Esophagus squamous epithelium (tissue), 4 donors: ENCODE results near the gene SF3A2.

Experiments used
- POLR2A ChIP-seq, 4 donors: fragments of 450-650 bp; IDR thresholded peaks; one replicate each; pipeline ENCODE4 v1.6.1; 2017; ENCODE audit warnings: antibody characterized with exemption in 4 of 4, mild to moderate bottlenecking in 4 of 4, moderate library complexity in 3 of 4
- TF ChIP-seq, protein P1 (sequence below), 6 experiments: fragments of 450-650 bp in 4 of 6; fragments of 200-600 bp in 2 of 6; sonication (generic) in 2 of 6; IDR thresholded peaks; one replicate each; pipeline ENCODE4 v1.5.1; 2016 to 2019; ENCODE audit warnings: antibody characterized with exemption in 6 of 6, mild to moderate bottlenecking in 4 of 6, moderate library complexity in 4 of 6

DNA sequence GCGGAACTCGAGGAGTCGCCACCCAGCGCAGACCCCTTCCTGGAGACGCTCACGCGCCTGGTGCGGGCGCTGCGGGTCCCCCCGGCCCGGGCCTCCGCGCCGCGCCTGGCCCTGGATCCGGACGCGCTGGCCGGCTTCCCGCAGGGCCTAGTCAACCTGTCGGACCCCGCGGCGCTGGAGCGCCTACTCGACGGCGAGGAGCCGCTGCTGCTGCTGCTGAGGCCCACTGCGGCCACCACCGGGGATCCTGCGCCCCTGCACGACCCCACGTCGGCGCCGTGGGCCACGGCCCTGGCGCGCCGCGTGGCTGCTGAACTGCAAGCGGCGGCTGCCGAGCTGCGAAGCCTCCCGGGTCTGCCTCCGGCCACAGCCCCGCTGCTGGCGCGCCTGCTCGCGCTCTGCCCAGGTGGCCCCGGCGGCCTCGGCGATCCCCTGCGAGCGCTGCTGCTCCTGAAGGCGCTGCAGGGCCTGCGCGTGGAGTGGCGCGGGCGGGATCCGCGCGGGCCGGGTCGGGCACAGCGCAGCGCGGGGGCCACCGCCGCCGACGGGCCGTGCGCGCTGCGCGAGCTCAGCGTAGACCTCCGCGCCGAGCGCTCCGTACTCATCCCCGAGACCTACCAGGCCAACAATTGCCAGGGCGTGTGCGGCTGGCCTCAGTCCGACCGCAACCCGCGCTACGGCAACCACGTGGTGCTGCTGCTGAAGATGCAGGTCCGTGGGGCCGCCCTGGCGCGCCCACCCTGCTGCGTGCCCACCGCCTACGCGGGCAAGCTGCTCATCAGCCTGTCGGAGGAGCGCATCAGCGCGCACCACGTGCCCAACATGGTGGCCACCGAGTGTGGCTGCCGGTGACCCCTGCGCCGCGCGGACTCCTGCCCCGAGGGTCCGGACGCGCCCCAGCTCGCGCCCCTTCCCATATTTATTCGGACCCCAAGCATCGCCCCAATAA, 14.8 kb downstream of the SF3A2 start:
- TF ChIP-seq, protein P1, sequence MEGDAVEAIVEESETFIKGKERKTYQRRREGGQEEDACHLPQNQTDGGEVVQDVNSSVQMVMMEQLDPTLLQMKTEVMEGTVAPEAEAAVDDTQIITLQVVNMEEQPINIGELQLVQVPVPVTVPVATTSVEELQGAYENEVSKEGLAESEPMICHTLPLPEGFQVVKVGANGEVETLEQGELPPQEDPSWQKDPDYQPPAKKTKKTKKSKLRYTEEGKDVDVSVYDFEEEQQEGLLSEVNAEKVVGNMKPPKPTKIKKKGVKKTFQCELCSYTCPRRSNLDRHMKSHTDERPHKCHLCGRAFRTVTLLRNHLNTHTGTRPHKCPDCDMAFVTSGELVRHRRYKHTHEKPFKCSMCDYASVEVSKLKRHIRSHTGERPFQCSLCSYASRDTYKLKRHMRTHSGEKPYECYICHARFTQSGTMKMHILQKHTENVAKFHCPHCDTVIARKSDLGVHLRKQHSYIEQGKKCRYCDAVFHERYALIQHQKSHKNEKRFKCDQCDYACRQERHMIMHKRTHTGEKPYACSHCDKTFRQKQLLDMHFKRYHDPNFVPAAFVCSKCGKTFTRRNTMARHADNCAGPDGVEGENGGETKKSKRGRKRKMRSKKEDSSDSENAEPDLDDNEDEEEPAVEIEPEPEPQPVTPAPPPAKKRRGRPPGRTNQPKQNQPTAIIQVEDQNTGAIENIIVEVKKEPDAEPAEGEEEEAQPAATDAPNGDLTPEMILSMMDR (IDR thresholded peaks at IDR 0.05), result no peak
- TF ChIP-seq POLR2A (IDR thresholded peaks at IDR 0.05), result no peak
